CD4-positive, alpha-beta T cell (primary cell): ENCODE measurements around the gene PIANP. TPM values are rescaled to one million over a fixed set of nuclear protein-coding genes. Genes with fewer than 3 reads are reported as not detected.

Experiments used
- ATAC-seq: fragments of 200-7000 bp; cut with Tn5 transposase; one replicate; pipeline ENCODE4 v1.10.0; 2022; ENCODE audit warnings: mild to moderate bottlenecking; ENCODE audit not compliant: poor library complexity
- CTCF ChIA-PET: fragments of 350-600 bp; sonication (Branson Sonifier 250); formaldehyde crosslinking; loops from one replicate; lab custom pipeline; 2021; ENCODE audit warnings: antibody characterized with exemption, inconsistent platforms; lab: Charles Lee
- POLR2A ChIA-PET: fragments of 350-600 bp; sonication (Branson Sonifier 250); formaldehyde crosslinking; loops from one replicate; lab custom pipeline; 2021; ENCODE audit warnings: antibody characterized with exemption, inconsistent platforms; lab: Charles Lee
- DNase-seq, 14 experiments: peaks; one replicate each; pipeline ENCODE4 v3.0.0-alpha.2; 2013 to 2020; ENCODE audit warnings: mixed read lengths in 2 of 14
- H3K27ac ChIP-seq, 2 donors: one replicate each; pipeline versions ENCODE4 v1.5.1 to v1.7.0; 2013; ENCODE audit warnings: low read length in 2 of 2, low read depth in 1 of 2, mild to moderate bottlenecking in 1 of 2
- H3K27me3 ChIP-seq, 2 experiments: 1 replicate in 1 of 2; 2 replicates in 1 of 2; pipeline versions ENCODE4 v1.6.1 to v1.7.0; 2013; ENCODE audit warnings: low read length in 2 of 2, control low read depth in 1 of 2, mild to moderate bottlenecking in 1 of 2, moderate library complexity in 1 of 2; ENCODE audit not compliant: insufficient read depth in 2 of 2, control insufficient read depth in 1 of 2
- H3K36me3 ChIP-seq: one replicate; pipeline ENCODE4 v1.6.1; 2013; ENCODE audit warnings: low read length, control low read depth; ENCODE audit not compliant: insufficient read depth
- H3K4me1 ChIP-seq: one replicate; pipeline ENCODE4 v1.6.1; 2013; ENCODE audit warnings: low read length, control low read depth; ENCODE audit not compliant: insufficient read depth
- H3K4me3 ChIP-seq: one replicate; pipeline ENCODE4 v1.5.1; 2013; ENCODE audit warnings: mild to moderate bottlenecking, low read length, moderate library complexity
- H3K9me3 ChIP-seq, 2 experiments: 1 replicate in 1 of 2; 2 replicates in 1 of 2; pipeline versions ENCODE4 v1.6.1 to v1.7.0; 2013; ENCODE audit warnings: low read length in 2 of 2, mild to moderate bottlenecking in 2 of 2, control low read depth in 1 of 2, moderate library complexity in 1 of 2; ENCODE audit not compliant: control insufficient read depth in 1 of 2, insufficient read depth in 1 of 2
- H3K27ac Mint-ChIP-seq: one replicate; pipeline ENCODE4 v1.8.0; 2020; ENCODE audit warnings: mixed read lengths
- H3K27me3 Mint-ChIP-seq: one replicate; pipeline ENCODE4 v1.8.0; 2021; ENCODE audit warnings: mixed read lengths
- H3K36me3 Mint-ChIP-seq: one replicate; pipeline ENCODE4 v1.8.0; 2021; ENCODE audit warnings: low read depth, mixed read lengths
- H3K4me1 Mint-ChIP-seq: one replicate; pipeline ENCODE4 v1.8.0; 2021; ENCODE audit warnings: low read depth, mixed read lengths
- H3K4me3 Mint-ChIP-seq: one replicate; pipeline ENCODE4 v1.8.0; 2020; ENCODE audit warnings: mild to moderate bottlenecking, mixed read lengths
- H3K9me3 Mint-ChIP-seq: one replicate; pipeline ENCODE4 v1.8.0; 2020; ENCODE audit warnings: mixed read lengths
- intact Hi-C, 2 experiments: fragments of 100-400 bp; cut with DNase I in 1 of 2; cut with micrococcal nuclease in 1 of 2; formaldehyde crosslinking; loops; one replicate each; pipeline versions ENCODE4 v1.15.1 to v1.9.0; 2023 to 2025; cut with DNase I, micrococcal nuclease
- total RNA-seq, 174 experiments: library from RNA in 2 of 174; stranded (reverse) in 2 of 174; gene quantifications; one replicate each; pipeline ENCODE4 v1.2.3 and lab custom pipeline; 2021 to 2026
- TF ChIP-seq, protein P1 (sequence below): fragments of 200-600 bp; IDR thresholded peaks from one replicate; pipeline ENCODE4 v1.8.0; 2022; ENCODE audit warnings: antibody characterized with exemption, mild to moderate bottlenecking

PIANP gene
- total RNA-seq, 2 experiments from 2014 or later, result 0.87 to 0.99 TPM

DNA sequence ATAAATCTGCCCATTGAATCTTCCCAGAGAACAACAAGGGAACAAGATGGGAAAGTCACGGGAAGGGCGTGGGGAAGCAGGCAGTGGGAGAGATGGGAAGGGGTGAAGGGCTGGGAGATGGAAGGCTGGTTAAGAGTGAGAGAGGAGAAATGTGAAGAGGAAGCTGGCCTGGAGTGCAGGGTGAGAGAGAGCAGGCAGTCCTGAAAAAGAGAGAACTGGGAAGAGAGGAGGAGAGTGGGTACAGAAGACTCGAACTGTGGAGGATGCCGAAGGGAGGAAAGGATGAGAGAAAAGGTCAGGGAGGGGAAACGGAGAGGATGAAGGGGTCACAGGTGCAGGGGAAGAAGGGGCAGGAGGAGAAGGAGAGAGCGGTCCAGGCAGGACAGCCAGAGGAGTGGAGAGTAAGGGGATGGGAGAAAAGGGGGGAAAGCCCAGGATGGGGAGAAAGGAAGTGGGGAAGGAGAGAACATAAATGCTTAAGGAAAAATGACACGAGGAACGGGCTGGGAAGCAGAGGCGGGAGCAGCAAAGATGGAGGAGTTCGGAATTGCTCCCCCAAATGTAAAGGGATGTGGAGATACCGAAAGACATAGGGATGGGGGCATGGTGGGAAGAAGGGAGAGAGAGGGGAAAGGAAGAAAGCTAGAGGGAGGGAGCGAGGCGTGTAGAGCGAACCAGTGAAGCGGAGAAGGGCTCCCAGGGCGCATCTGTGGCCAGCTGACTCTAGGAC, 1.2 kb downstream of the PIANP start:
- H3K27ac Mint-ChIP-seq, result no peak overlapping the region
- POLR2A ChIA-PET, result interaction anchor here (0.7 to 1.3 kb wide), 3 partner anchors 10 to 247 kb away, joined by 3 to 16 read pairs (median 8); partner anchors contain the start of genes COPS7A, TAPBPL and ZNF384

DNA sequence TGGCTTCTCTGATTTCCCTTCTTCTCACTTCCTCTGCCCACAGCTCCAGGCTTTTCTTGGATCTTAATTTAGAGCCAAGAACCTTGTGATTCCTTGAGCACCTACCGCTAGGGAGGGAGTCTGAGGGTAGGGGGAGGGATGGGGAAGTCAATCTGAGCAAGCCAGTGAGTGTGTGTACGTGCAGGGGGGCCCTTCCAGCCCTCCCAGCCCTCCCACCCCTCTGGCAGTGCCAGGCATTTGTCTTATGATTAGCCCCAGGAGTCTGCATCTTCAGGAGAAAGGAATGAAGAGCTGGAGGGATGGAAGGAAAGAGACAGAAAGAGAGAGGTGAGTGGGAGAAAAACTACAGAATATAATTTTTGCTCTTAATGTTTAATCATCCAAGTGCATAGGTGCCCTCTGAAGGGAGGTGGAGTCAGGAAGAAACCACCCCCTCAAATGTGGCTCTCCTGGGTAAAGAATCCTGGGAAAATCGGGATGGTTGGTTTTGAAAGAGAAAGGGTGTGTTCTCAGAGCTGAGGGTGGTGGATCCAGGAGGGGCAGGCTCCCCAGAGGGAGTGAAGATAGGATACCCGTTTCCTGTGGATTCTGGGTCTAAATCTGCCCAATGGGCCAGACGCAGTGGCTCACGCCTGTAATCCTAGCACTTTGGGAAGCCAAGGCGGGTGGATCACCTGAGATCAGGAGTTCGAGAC, 2.1 kb downstream of the PIANP start:
- peaks cover 26% of the 10 kb centered on the region for H3K4me1 ChIP-seq
- H3K27ac Mint-ChIP-seq, result no peak overlapping the region

More for the DNA sequence above, 1.2 kb downstream of the PIANP start:
- no peak for ATAC-seq
- Mint-ChIP-seq H3K36me3 (no peaks in the 10 kb centered on the region), H3K4me3 (peak overlapping the region; percentile 86), H3K27me3 (peaks cover 46% of the 10 kb centered on the region), H3K9me3 (no peaks in the 10 kb centered on the region), H3K4me1 (peaks cover 26% of the 10 kb centered on the region)
- Histone ChIP-seq H3K4me1 (peaks cover 26% of the 10 kb centered on the region), H3K9me3 (no peaks in the 10 kb centered on the region), H3K36me3 (no peaks in the 10 kb centered on the region), H3K27ac (no peak overlapping the region), H3K4me3 (peak overlapping the region; percentile 40), H3K27me3 (peaks cover 32 to 40% of the 10 kb centered on the region in 2 experiments)
- CTCF ChIA-PET, result no interaction called here
- intact Hi-C loops, result no loop called here
- TF ChIP-seq, protein P1, sequence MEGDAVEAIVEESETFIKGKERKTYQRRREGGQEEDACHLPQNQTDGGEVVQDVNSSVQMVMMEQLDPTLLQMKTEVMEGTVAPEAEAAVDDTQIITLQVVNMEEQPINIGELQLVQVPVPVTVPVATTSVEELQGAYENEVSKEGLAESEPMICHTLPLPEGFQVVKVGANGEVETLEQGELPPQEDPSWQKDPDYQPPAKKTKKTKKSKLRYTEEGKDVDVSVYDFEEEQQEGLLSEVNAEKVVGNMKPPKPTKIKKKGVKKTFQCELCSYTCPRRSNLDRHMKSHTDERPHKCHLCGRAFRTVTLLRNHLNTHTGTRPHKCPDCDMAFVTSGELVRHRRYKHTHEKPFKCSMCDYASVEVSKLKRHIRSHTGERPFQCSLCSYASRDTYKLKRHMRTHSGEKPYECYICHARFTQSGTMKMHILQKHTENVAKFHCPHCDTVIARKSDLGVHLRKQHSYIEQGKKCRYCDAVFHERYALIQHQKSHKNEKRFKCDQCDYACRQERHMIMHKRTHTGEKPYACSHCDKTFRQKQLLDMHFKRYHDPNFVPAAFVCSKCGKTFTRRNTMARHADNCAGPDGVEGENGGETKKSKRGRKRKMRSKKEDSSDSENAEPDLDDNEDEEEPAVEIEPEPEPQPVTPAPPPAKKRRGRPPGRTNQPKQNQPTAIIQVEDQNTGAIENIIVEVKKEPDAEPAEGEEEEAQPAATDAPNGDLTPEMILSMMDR, result no peak
- DNase-seq, result no peak

More for the DNA sequence above, 2.1 kb downstream of the PIANP start:
- POLR2A ChIA-PET, result no interaction called here
- no peak for ATAC-seq
- CTCF ChIA-PET, result interaction anchor here (0.8 kb wide), 1 partner anchor 9 kb away, joined by 3 read pairs; the partner anchor contains the start of gene ZNF384
- Histone ChIP-seq H3K27me3 (peaks cover 27 to 31% of the 10 kb centered on the region in 2 experiments), H3K36me3 (no peaks in the 10 kb centered on the region), H3K4me3 (no peak overlapping the region), H3K27ac (no peak overlapping the region), H3K9me3 (no peaks in the 10 kb centered on the region)
- H3K36me3 Mint-ChIP-seq, result no peaks in the 10 kb centered on the region
- DNase-seq, result no peak
- TF ChIP-seq, protein P1, result no peak
- H3K27me3 Mint-ChIP-seq, result peaks cover 37% of the 10 kb centered on the region
- H3K4me3 Mint-ChIP-seq, result peak overlapping the region; percentile 86
- no peaks in the 10 kb centered on the region for H3K9me3 Mint-ChIP-seq
- intact Hi-C loops, result no loop called here
- H3K4me1 Mint-ChIP-seq, result peaks cover 26% of the 10 kb centered on the region
